Measurements from ENCODE around the gene CATSPERZ. TPM values are rescaled to one million over a fixed set of nuclear protein-coding genes. Genes with fewer than 3 reads are reported as not detected.
A peak's percentile ranks its signal among the peaks of the same experiment; 100 is the strongest.

The CATSPERZ gene
- total and polyA plus RNA-seq, 9 of the 15 experiments (the other 6 are each of a cell fraction or from before 2014, with no cell fraction given): 0.86 to 8.5 (median 3.5) TPM

DNA sequence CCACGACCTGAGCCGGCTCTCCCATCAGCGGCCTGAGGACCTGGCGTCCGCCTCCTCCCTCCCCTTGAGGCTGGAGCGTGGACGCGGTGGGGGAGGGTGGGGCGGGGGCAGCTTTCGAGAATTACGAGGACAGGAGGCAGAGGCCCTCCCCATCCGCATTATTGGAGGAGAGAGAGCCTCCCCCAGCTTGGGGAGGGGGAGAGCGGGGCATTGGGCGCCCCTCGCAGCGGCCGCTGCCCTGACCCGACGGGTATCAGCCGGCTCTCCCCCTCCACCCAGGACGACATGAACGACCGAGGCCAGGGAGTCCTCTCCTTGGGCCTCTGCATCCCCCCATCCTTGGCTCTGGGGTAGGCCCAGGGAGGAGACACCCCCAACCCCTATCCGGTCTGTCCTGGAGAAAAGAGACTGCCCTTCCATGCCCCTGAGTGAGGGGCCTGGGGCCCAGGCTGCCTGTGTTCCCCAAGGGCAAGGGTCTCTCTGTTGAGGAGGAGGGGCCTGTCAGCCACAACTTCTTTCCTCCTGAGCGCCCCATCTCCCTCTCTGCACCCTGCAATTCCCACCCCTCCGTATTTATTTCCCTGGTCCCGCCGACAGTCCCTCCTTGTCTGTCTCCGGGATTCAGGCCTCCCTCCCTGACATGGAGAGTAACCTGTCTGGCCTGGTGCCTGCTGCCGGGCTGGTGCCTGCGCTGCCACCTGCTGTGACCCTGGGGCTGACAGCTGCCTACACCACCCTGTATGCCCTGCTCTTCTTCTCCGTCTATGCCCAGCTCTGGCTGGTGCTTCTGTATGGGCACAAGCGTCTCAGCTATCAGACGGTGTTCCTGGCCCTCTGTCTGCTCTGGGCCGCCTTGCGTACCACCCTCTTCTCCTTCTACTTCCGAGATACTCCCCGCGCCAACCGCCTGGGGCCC, 14.0 kb upstream of the CATSPERZ start (continued):
- TF ChIP-seq, protein P1, sequence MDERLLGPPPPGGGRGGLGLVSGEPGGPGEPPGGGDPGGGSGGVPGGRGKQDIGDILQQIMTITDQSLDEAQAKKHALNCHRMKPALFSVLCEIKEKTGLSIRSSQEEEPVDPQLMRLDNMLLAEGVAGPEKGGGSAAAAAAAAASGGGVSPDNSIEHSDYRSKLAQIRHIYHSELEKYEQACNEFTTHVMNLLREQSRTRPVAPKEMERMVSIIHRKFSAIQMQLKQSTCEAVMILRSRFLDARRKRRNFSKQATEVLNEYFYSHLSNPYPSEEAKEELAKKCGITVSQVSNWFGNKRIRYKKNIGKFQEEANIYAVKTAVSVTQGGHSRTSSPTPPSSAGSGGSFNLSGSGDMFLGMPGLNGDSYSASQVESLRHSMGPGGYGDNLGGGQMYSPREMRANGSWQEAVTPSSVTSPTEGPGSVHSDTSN (CRISPR knock-in tag; IDR thresholded peaks at IDR 0.05; ENCODE audit: low read depth): 0 out of 2 replicates have a peak, but pooled peaks have one; percentile 0
- TF ChIP-seq, protein P1 (tag; conservative IDR thresholded peaks at IDR 0.05; ENCODE audit: low read depth): no peak

GRCh38 chr11:64286801-64287159, 13.4 kb upstream of the CATSPERZ start:
- Histone ChIP-seq H3K4me2 (ENCODE audit: insufficient read depth, low read length) (no peak overlapping the region), H3K27me3 (ENCODE audit: control insufficient read depth in 2 of 2, insufficient read depth in 2 of 2, low read length in 2 of 2) (peaks cover 0 to 7% of the 10 kb centered on the region in 2 experiments; a peak in 1 of 5 replicates), H3K36me3 (ENCODE audit: control insufficient read depth, insufficient read depth, low read length) (peaks cover 4% of the 10 kb centered on the region; the same call in 1 of the 3 replicates), H3K9ac (ENCODE audit: insufficient read depth in 1 of 2, low read depth in 2 of 2, low read length in 2 of 2) (peak overlapping the region in 1 of 2 experiments; percentile 93; a peak in 2 of 4 replicates), H3K4me3 (no peak overlapping the region), H2AFZ (ENCODE audit: low read depth, low read length) (no peak overlapping the region), H4K20me1 (replicated peaks; ENCODE audit: control insufficient read depth, insufficient read depth, low read length) (no peaks in the 10 kb centered on the region), H3K4me1 (replicated peaks in 1 of 2; ENCODE audit: control insufficient read depth in 2 of 2, insufficient read depth in 2 of 2, low read length in 2 of 2) (peaks cover 7 to 54% of the 10 kb centered on the region in 2 experiments; a peak in 4 of 5 replicates), H3K79me2 (ENCODE audit: control insufficient read depth, insufficient read depth, low read length) (peaks cover 12% of the 10 kb centered on the region; the same call in 1 of the 3 replicates), H3K9me1 (ENCODE audit: control insufficient read depth, insufficient read depth, low read length) (no peaks in the 10 kb centered on the region), H3K9me3 (replicated peaks; ENCODE audit: control insufficient read depth, insufficient read depth, low read depth, low read length) (no peaks in the 10 kb centered on the region), H3K27ac (ENCODE audit: extremely low read depth, low read depth, low read length) (no peak overlapping the region)
- BruUV-seq (replicated peaks): no TSS peak
- 73% methylated on average over 7 of the region's 9 CpGs for WGBS (ENCODE audit: insufficient coverage, low coverage, missing lambda C conversion rate)
- ATAC-seq (no peak), FAIRE-seq (no peak), DNase-seq (ENCODE audit: extremely low read depth in 1 of 4, low spot score in 3 of 4) (no peak)
- intact Hi-C loops (cut with micrococcal nuclease) (no loop called here), in situ Hi-C loops (cut with MboI) (no loop called here)
- ChIA-PET POLR2A (interaction anchor here (0.6 to 0.9 kb wide), 2 partner anchors 17 to 36 kb away, joined by 3 to 8 read pairs; no protein-coding TSS in a partner anchor), CTCF (ENCODE audit: low intra/inter-chr PET ratio) (no interaction called here)
- TF ChIP-seq ARNT (IDR thresholded peaks at IDR 0.05): no peak
- TF ChIP-seq, protein P2, sequence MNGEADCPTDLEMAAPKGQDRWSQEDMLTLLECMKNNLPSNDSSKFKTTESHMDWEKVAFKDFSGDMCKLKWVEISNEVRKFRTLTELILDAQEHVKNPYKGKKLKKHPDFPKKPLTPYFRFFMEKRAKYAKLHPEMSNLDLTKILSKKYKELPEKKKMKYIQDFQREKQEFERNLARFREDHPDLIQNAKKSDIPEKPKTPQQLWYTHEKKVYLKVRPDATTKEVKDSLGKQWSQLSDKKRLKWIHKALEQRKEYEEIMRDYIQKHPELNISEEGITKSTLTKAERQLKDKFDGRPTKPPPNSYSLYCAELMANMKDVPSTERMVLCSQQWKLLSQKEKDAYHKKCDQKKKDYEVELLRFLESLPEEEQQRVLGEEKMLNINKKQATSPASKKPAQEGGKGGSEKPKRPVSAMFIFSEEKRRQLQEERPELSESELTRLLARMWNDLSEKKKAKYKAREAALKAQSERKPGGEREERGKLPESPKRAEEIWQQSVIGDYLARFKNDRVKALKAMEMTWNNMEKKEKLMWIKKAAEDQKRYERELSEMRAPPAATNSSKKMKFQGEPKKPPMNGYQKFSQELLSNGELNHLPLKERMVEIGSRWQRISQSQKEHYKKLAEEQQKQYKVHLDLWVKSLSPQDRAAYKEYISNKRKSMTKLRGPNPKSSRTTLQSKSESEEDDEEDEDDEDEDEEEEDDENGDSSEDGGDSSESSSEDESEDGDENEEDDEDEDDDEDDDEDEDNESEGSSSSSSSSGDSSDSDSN (IDR thresholded peaks at IDR 0.05; ENCODE audit: borderline replicate concordance in 1 of 2, low read depth in 2 of 2, low read length in 2 of 2): no peak
- no peak for TF ChIP-seq SPI1 (IDR thresholded peaks at IDR 0.05; ENCODE audit: borderline replicate concordance, low read depth, low read length)
- TF ChIP-seq CREM (IDR thresholded peaks at IDR 0.05; ENCODE audit: low read depth): no peak
- no peak for TF ChIP-seq OTX1 (CRISPR knock-in tag; IDR thresholded peaks at IDR 0.05)
- no peak for TF ChIP-seq ZSCAN32 (CRISPR knock-in tag; IDR thresholded peaks at IDR 0.05)
- TF ChIP-seq HNRNPUL1 (IDR thresholded peaks at IDR 0.05; ENCODE audit: low read length): no peak
- no peak for TF ChIP-seq HMGN3 (IDR thresholded peaks at IDR 0.05; ENCODE audit: borderline replicate concordance, extremely low read depth, insufficient read length, low read depth, low read length)
- no peak for TF ChIP-seq ZNF41 (CRISPR knock-in tag; conservative IDR thresholded peaks at IDR 0.05)
- TF ChIP-seq RCOR1 (IDR thresholded peaks at IDR 0.05; ENCODE audit: borderline replicate concordance in 1 of 2, low read depth in 2 of 2, low read length in 2 of 2): no peak
- TF ChIP-seq STAT5B (CRISPR knock-in tag; IDR thresholded peaks at IDR 0.05): no peak
